Measurements from ENCODE around the gene TAGLN. TPM values are rescaled to one million over a fixed set of nuclear protein-coding genes. Genes with fewer than 3 reads are reported as not detected.

Gene TAGLN
- total RNA-seq, 1 experiment from 2014 or later, result 71.5 TPM

DNA sequence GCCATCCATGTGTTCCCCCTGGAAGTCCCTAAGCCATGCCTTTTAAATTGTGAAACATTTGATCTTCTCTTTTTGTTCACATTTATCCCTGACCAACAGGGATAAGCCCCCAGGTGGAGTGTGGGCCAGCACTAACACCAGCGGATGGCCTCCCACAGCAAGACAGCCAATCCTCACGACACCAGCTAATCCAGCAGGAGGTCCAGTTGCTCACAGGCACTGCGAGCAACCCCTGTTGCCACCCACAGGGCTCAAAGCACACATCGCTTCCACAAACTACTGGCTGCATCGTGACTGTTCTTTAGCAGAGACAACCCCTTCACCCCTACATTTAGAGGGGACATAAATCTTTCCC, 30.7 kb downstream of the TAGLN start:
- no peak overlapping the region; the same call in 1 of the 2 replicates for H3K4me3 Mint-ChIP-seq
- peaks cover 25% of the 10 kb centered on the region for H3K4me1 Mint-ChIP-seq
- H3K27ac Mint-ChIP-seq, result peak overlapping the region; percentile 61; the same call in 1 of the 2 replicates
- ChIA-PET CTCF (interaction anchor here (0.5 to 0.6 kb wide), 2 partner anchors 91 kb away, joined by 3 to 8 read pairs; no protein-coding TSS in a partner anchor), POLR2A (no interaction called here)
- H3K27me3 Mint-ChIP-seq (ENCODE audit: low read depth), result no peaks in the 10 kb centered on the region
- ATAC-seq (no peak), DNase-seq (ENCODE audit: low spot score) (no peak)
- peaks cover 5% of the 10 kb centered on the region; the same call in 1 of the 2 replicates for H3K36me3 Mint-ChIP-seq
- no peaks in the 10 kb centered on the region for H3K9me3 Mint-ChIP-seq
- TF ChIP-seq, protein P1, sequence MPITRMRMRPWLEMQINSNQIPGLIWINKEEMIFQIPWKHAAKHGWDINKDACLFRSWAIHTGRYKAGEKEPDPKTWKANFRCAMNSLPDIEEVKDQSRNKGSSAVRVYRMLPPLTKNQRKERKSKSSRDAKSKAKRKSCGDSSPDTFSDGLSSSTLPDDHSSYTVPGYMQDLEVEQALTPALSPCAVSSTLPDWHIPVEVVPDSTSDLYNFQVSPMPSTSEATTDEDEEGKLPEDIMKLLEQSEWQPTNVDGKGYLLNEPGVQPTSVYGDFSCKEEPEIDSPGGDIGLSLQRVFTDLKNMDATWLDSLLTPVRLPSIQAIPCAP (CRISPR knock-in tag; IDR thresholded peaks at IDR 0.05), result no peak
- TF ChIP-seq OVOL2 (CRISPR knock-in tag; IDR thresholded peaks at IDR 0.05; ENCODE audit: borderline replicate concordance) (no peak), ZNF138 (CRISPR knock-in tag; conservative IDR thresholded peaks at IDR 0.05) (no peak), ZNF416 (CRISPR knock-in tag; IDR thresholded peaks at IDR 0.05) (no peak), ESRRA (CRISPR knock-in tag; IDR thresholded peaks at IDR 0.05; ENCODE audit: borderline replicate concordance) (no peak), ZNF317 (CRISPR knock-in tag; IDR thresholded peaks at IDR 0.05; ENCODE audit: borderline replicate concordance, low read depth) (no peak), IRF2 (CRISPR knock-in tag; IDR thresholded peaks at IDR 0.05; ENCODE audit: borderline replicate concordance, low read depth) (no peak), JAZF1 (CRISPR knock-in tag; IDR thresholded peaks at IDR 0.05) (no peak), KAT7 (CRISPR knock-in tag; IDR thresholded peaks at IDR 0.05; ENCODE audit: borderline replicate concordance) (no peak)
- TF ChIP-seq, protein P2, sequence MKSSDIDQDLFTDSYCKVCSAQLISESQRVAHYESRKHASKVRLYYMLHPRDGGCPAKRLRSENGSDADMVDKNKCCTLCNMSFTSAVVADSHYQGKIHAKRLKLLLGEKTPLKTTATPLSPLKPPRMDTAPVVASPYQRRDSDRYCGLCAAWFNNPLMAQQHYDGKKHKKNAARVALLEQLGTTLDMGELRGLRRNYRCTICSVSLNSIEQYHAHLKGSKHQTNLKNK (CRISPR knock-in tag; IDR thresholded peaks at IDR 0.05), result no peak
- TF ChIP-seq, protein P3, sequence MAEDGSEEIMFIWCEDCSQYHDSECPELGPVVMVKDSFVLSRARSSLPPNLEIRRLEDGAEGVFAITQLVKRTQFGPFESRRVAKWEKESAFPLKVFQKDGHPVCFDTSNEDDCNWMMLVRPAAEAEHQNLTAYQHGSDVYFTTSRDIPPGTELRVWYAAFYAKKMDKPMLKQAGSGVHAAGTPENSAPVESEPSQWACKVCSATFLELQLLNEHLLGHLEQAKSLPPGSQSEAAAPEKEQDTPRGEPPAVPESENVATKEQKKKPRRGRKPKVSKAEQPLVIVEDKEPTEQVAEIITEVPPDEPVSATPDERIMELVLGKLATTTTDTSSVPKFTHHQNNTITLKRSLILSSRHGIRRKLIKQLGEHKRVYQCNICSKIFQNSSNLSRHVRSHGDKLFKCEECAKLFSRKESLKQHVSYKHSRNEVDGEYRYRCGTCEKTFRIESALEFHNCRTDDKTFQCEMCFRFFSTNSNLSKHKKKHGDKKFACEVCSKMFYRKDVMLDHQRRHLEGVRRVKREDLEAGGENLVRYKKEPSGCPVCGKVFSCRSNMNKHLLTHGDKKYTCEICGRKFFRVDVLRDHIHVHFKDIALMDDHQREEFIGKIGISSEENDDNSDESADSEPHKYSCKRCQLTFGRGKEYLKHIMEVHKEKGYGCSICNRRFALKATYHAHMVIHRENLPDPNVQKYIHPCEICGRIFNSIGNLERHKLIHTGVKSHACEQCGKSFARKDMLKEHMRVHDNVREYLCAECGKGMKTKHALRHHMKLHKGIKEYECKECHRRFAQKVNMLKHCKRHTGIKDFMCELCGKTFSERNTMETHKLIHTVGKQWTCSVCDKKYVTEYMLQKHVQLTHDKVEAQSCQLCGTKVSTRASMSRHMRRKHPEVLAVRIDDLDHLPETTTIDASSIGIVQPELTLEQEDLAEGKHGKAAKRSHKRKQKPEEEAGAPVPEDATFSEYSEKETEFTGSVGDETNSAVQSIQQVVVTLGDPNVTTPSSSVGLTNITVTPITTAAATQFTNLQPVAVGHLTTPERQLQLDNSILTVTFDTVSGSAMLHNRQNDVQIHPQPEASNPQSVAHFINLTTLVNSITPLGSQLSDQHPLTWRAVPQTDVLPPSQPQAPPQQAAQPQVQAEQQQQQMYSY (CRISPR knock-in tag; IDR thresholded peaks at IDR 0.05), result no peak
- TF ChIP-seq, protein P4, sequence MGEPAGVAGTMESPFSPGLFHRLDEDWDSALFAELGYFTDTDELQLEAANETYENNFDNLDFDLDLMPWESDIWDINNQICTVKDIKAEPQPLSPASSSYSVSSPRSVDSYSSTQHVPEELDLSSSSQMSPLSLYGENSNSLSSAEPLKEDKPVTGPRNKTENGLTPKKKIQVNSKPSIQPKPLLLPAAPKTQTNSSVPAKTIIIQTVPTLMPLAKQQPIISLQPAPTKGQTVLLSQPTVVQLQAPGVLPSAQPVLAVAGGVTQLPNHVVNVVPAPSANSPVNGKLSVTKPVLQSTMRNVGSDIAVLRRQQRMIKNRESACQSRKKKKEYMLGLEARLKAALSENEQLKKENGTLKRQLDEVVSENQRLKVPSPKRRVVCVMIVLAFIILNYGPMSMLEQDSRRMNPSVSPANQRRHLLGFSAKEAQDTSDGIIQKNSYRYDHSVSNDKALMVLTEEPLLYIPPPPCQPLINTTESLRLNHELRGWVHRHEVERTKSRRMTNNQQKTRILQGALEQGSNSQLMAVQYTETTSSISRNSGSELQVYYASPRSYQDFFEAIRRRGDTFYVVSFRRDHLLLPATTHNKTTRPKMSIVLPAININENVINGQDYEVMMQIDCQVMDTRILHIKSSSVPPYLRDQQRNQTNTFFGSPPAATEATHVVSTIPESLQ (CRISPR knock-in tag; IDR thresholded peaks at IDR 0.05), result no peak
- TF ChIP-seq, protein P5, sequence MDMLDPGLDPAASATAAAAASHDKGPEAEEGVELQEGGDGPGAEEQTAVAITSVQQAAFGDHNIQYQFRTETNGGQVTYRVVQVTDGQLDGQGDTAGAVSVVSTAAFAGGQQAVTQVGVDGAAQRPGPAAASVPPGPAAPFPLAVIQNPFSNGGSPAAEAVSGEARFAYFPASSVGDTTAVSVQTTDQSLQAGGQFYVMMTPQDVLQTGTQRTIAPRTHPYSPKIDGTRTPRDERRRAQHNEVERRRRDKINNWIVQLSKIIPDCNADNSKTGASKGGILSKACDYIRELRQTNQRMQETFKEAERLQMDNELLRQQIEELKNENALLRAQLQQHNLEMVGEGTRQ (CRISPR knock-in tag; IDR thresholded peaks at IDR 0.05), result no peak
- TF ChIP-seq, protein P6, sequence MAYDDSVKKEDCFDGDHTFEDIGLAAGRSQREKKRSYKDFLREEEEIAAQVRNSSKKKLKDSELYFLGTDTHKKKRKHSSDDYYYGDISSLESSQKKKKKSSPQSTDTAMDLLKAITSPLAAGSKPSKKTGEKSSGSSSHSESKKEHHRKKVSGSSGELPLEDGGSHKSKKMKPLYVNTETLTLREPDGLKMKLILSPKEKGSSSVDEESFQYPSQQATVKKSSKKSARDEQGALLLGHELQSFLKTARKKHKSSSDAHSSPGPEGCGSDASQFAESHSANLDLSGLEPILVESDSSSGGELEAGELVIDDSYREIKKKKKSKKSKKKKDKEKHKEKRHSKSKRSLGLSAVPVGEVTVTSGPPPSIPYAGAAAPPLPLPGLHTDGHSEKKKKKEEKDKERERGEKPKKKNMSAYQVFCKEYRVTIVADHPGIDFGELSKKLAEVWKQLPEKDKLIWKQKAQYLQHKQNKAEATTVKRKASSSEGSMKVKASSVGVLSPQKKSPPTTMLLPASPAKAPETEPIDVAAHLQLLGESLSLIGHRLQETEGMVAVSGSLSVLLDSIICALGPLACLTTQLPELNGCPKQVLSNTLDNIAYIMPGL (CRISPR knock-in tag; IDR thresholded peaks at IDR 0.05), result no peak
- TF ChIP-seq, protein P7, sequence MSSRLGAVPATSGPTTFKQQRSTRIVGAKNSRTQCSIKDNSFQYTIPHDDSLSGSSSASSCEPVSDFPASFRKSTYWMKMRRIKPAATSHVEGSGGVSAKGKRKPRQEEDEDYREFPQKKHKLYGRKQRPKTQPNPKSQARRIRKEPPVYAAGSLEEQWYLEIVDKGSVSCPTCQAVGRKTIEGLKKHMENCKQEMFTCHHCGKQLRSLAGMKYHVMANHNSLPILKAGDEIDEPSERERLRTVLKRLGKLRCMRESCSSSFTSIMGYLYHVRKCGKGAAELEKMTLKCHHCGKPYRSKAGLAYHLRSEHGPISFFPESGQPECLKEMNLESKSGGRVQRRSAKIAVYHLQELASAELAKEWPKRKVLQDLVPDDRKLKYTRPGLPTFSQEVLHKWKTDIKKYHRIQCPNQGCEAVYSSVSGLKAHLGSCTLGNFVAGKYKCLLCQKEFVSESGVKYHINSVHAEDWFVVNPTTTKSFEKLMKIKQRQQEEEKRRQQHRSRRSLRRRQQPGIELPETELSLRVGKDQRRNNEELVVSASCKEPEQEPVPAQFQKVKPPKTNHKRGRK (CRISPR knock-in tag; IDR thresholded peaks at IDR 0.05; ENCODE audit: borderline replicate concordance), result no peak
- TF ChIP-seq, protein P8, sequence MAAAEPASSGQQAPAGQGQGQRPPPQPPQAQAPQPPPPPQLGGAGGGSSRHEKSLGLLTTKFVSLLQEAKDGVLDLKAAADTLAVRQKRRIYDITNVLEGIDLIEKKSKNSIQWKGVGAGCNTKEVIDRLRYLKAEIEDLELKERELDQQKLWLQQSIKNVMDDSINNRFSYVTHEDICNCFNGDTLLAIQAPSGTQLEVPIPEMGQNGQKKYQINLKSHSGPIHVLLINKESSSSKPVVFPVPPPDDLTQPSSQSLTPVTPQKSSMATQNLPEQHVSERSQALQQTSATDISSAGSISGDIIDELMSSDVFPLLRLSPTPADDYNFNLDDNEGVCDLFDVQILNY (CRISPR knock-in tag; IDR thresholded peaks at IDR 0.05), result no peak
- TF ChIP-seq, protein P9, sequence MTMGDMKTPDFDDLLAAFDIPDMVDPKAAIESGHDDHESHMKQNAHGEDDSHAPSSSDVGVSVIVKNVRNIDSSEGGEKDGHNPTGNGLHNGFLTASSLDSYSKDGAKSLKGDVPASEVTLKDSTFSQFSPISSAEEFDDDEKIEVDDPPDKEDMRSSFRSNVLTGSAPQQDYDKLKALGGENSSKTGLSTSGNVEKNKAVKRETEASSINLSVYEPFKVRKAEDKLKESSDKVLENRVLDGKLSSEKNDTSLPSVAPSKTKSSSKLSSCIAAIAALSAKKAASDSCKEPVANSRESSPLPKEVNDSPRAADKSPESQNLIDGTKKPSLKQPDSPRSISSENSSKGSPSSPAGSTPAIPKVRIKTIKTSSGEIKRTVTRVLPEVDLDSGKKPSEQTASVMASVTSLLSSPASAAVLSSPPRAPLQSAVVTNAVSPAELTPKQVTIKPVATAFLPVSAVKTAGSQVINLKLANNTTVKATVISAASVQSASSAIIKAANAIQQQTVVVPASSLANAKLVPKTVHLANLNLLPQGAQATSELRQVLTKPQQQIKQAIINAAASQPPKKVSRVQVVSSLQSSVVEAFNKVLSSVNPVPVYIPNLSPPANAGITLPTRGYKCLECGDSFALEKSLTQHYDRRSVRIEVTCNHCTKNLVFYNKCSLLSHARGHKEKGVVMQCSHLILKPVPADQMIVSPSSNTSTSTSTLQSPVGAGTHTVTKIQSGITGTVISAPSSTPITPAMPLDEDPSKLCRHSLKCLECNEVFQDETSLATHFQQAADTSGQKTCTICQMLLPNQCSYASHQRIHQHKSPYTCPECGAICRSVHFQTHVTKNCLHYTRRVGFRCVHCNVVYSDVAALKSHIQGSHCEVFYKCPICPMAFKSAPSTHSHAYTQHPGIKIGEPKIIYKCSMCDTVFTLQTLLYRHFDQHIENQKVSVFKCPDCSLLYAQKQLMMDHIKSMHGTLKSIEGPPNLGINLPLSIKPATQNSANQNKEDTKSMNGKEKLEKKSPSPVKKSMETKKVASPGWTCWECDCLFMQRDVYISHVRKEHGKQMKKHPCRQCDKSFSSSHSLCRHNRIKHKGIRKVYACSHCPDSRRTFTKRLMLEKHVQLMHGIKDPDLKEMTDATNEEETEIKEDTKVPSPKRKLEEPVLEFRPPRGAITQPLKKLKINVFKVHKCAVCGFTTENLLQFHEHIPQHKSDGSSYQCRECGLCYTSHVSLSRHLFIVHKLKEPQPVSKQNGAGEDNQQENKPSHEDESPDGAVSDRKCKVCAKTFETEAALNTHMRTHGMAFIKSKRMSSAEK (CRISPR knock-in tag; IDR thresholded peaks at IDR 0.05; ENCODE audit: borderline replicate concordance), result no peak

Measured in WTC11 (cell line).